ENCODE data around the gene SERPINF2. TPM values are rescaled to one million over a fixed set of nuclear protein-coding genes. Genes with fewer than 3 reads are reported as not detected.

The SERPINF2 gene
- polyA plus RNA-seq, 1 donor from 2014 or later, result 0.24 TPM

Other genes starting within 250 kb of the SERPINF2 start
- 50.0 TPM for gene INPP5K, start 226.3 kb upstream of the SERPINF2 start, polyA plus RNA-seq (ENCODE audit: insufficient read depth, low read depth, low replicate concordance)
- 61.6 TPM for gene PITPNA, start 180.1 kb upstream of the SERPINF2 start, polyA plus RNA-seq (ENCODE audit: insufficient read depth, low read depth, low replicate concordance)
- 22.1 TPM for gene SLC43A2, start 114.0 kb upstream of the SERPINF2 start, polyA plus RNA-seq (ENCODE audit: insufficient read depth, low read depth, low replicate concordance)
- gene SCARF1, start 97.1 kb upstream of the SERPINF2 start, polyA plus RNA-seq (ENCODE audit: insufficient read depth, low read depth, low replicate concordance), result 2.6 TPM
- gene RILP, start 93.0 kb upstream of the SERPINF2 start, polyA plus RNA-seq (ENCODE audit: insufficient read depth, low read depth, low replicate concordance), result 9.7 TPM
- 418 TPM for gene PRPF8, start 58.0 kb upstream of the SERPINF2 start, polyA plus RNA-seq (ENCODE audit: insufficient read depth, low read depth, low replicate concordance)
- 0.27 TPM for gene TLCD2, start 32.5 kb upstream of the SERPINF2 start, polyA plus RNA-seq (ENCODE audit: insufficient read depth, low read depth, low replicate concordance)
- gene WDR81, start 18.2 kb upstream of the SERPINF2 start, polyA plus RNA-seq (ENCODE audit: insufficient read depth, low read depth, low replicate concordance), result 12.5 TPM
- 31.9 TPM for gene SERPINF1, start 19.2 kb downstream of the SERPINF2 start, polyA plus RNA-seq (ENCODE audit: insufficient read depth, low read depth, low replicate concordance)
- gene SMYD4, start 87.0 kb downstream of the SERPINF2 start, polyA plus RNA-seq (ENCODE audit: insufficient read depth, low read depth, low replicate concordance), result 5.5 TPM
- 126 TPM for gene RPA1, start 87.1 kb downstream of the SERPINF2 start, polyA plus RNA-seq (ENCODE audit: insufficient read depth, low read depth, low replicate concordance)

Data from brain (organoid and tissue), 1 donor.